WTC11 (cell line): ENCODE measurements around the gene KDM4B. TPM values are rescaled to one million over a fixed set of nuclear protein-coding genes. Genes with fewer than 3 reads are reported as not detected.

ENCODE experiments used
- ATAC-seq: fragments of 200-7000 bp; cut with Tn5 transposase; 2 replicates; pipeline ENCODE4 v1.10.0; 2021; ENCODE audit warnings: mild to moderate bottlenecking, moderate library complexity
- CTCF ChIA-PET: fragments of 300-600 bp; sonication (Branson Sonifier 250); formaldehyde crosslinking; loops from one replicate; lab custom pipeline; 2021; ENCODE audit warnings: antibody characterized with exemption; lab: Charles Lee
- POLR2A ChIA-PET: fragments of 350-600 bp; sonication (Branson Sonifier 250); formaldehyde crosslinking; loops from one replicate; lab custom pipeline; 2021; ENCODE audit warnings: antibody characterized with exemption; lab: Charles Lee
- DNase-seq: peaks from one replicate; pipeline ENCODE4 v3.0.0; 2021; ENCODE audit warnings: low spot score
- H3K27ac Mint-ChIP-seq: 2 replicates; pipeline ENCODE4 v1.8.0; 2021; ENCODE audit warnings: mixed read lengths
- H3K27me3 Mint-ChIP-seq: 2 replicates; pipeline ENCODE4 v1.8.0; 2021; ENCODE audit warnings: low read depth, mild to moderate bottlenecking, moderate library complexity, mixed read lengths
- H3K36me3 Mint-ChIP-seq: 2 replicates; pipeline ENCODE4 v1.8.0; 2021; ENCODE audit warnings: mixed read lengths
- H3K4me1 Mint-ChIP-seq: 2 replicates; pipeline ENCODE4 v1.8.0; 2022; ENCODE audit warnings: mixed read lengths
- H3K4me3 Mint-ChIP-seq: 2 replicates; pipeline ENCODE4 v1.8.0; 2021; ENCODE audit warnings: mild to moderate bottlenecking, moderate library complexity, mixed read lengths
- H3K9me3 Mint-ChIP-seq: 2 replicates; pipeline ENCODE4 v1.8.0; 2021; ENCODE audit warnings: mixed read lengths
- AFF4 ChIP-seq: sonication (generic); formaldehyde crosslinking; IDR thresholded peaks from 2 replicates; pipeline ENCODE4 v1.8.1; 2023; ENCODE audit warnings: mild to moderate bottlenecking, missing genetic modification reagents, borderline replicate concordance
- E2F5 ChIP-seq: sonication (generic); formaldehyde crosslinking; IDR thresholded peaks from 2 replicates; pipeline ENCODE4 v1.8.1; 2022; ENCODE audit warnings: mild to moderate bottlenecking, moderate library complexity, missing genetic modification reagents
- ERG ChIP-seq: fragments of 250-450 bp; sonication (Bioruptor Pico); IDR thresholded peaks from 2 replicates; pipeline ENCODE4 v1.8.0; 2021; ENCODE audit warnings: mild to moderate bottlenecking
- GTF2I ChIP-seq: fragments of 250-450 bp; sonication (Bioruptor Pico); conservative IDR thresholded peaks from 2 replicates; pipeline ENCODE4 v1.4.0; 2021; ENCODE audit warnings: mild to moderate bottlenecking
- IRF1 ChIP-seq: sonication (generic); formaldehyde crosslinking; IDR thresholded peaks from 2 replicates; pipeline ENCODE4 v1.8.0; 2023; ENCODE audit warnings: missing genetic modification reagents
- KAT7 ChIP-seq: sonication (generic); formaldehyde crosslinking; IDR thresholded peaks from 2 replicates; pipeline ENCODE4 v1.8.1; 2023; ENCODE audit warnings: missing genetic modification reagents, mild to moderate bottlenecking, borderline replicate concordance
- NFE2L1 ChIP-seq: sonication (generic); formaldehyde crosslinking; IDR thresholded peaks from 2 replicates; pipeline ENCODE4 v1.8.1; 2023; ENCODE audit warnings: missing genetic modification reagents
- NR1H2 ChIP-seq: sonication (generic); formaldehyde crosslinking; IDR thresholded peaks from 2 replicates; pipeline ENCODE4 v1.9.0; 2021; ENCODE audit warnings: mild to moderate bottlenecking, moderate library complexity, missing genetic modification reagents
- NR3C1 ChIP-seq: sonication (generic); formaldehyde crosslinking; conservative IDR thresholded peaks from 2 replicates; pipeline ENCODE4 v1.8.1; 2023; ENCODE audit warnings: low read depth, mild to moderate bottlenecking, missing genetic modification reagents
- SMAD3 ChIP-seq: sonication (generic); formaldehyde crosslinking; IDR thresholded peaks from 2 replicates; pipeline ENCODE4 v1.8.0; 2022; ENCODE audit warnings: missing genetic modification reagents, mild to moderate bottlenecking, borderline replicate concordance
- ZBTB21 ChIP-seq: sonication (generic); formaldehyde crosslinking; IDR thresholded peaks from 2 replicates; pipeline ENCODE4 v1.8.1; 2023; ENCODE audit warnings: mild to moderate bottlenecking, missing genetic modification reagents, borderline replicate concordance
- ZNF121 ChIP-seq: sonication (generic); formaldehyde crosslinking; IDR thresholded peaks from 2 replicates; pipeline ENCODE4 v1.8.0; 2023; ENCODE audit warnings: missing genetic modification reagents
- ZSCAN18 ChIP-seq: fragments of 250-450 bp; sonication (Bioruptor Pico); IDR thresholded peaks from 2 replicates; pipeline ENCODE4 v2.1.2; 2022; ENCODE audit warnings: mild to moderate bottlenecking, moderate library complexity
- total RNA-seq: library from RNA; stranded (reverse); gene quantifications from 3 replicates; pipeline ENCODE4 v1.2.3, GENCODE V29; 2021

Gene KDM4B
- total RNA-seq, 1 experiment from 2014 or later: 43.2 TPM

GRCh38 chr19:5042556-5042955 is 73.6 kb downstream of the KDM4B start:
- H3K27ac Mint-ChIP-seq: peak overlapping the region; percentile 80; the same call in 1 of the 2 replicates
- H3K36me3 Mint-ChIP-seq: peaks cover 3% of the 10 kb centered on the region
- ChIA-PET CTCF (interaction anchor here (0.6 to 2.7 kb wide), 7 partner anchors 11 to 526 kb away, joined by 3 to 11 read pairs (median 3); partner anchors contain the start of gene TINCR), POLR2A (interaction anchor here (0.6 to 0.7 kb wide), 2 partner anchors 120 to 293 kb away, joined by 3 to 5 read pairs; no protein-coding TSS in a partner anchor)
- DNase-seq (peak; percentile 38), ATAC-seq (no peak)
- TF ChIP-seq AFF4 (CRISPR knock-in tag) (no peak), NR3C1 (CRISPR knock-in tag) (no peak), SMAD3 (CRISPR knock-in tag) (no peak), ZSCAN18 (CRISPR knock-in tag) (no peak)
- no peak overlapping the region for H3K4me3 Mint-ChIP-seq
- no peaks in the 10 kb centered on the region for H3K27me3 Mint-ChIP-seq
- no peaks in the 10 kb centered on the region for H3K4me1 Mint-ChIP-seq
- H3K9me3 Mint-ChIP-seq: no peaks in the 10 kb centered on the region

GRCh38 chr19:5045029-5045428 is 76.1 kb downstream of the KDM4B start:
- H3K27ac Mint-ChIP-seq: 0 out of 2 replicates have a peak overlapping the region, but pooled peaks have one; percentile 50
- CTCF ChIA-PET: interaction anchor here (0.7 to 1.7 kb wide), 4 partner anchors 8 to 109 kb away, joined by 3 to 6 read pairs (median 4); no protein-coding TSS in a partner anchor
- POLR2A ChIA-PET: interaction anchor here (0.9 kb wide), 1 partner anchor 41 kb away, joined by 3 read pairs; no protein-coding TSS in a partner anchor
- no peak for DNase-seq
- H3K27me3 Mint-ChIP-seq: no peaks in the 10 kb centered on the region
- no peaks in the 10 kb centered on the region for H3K9me3 Mint-ChIP-seq
- H3K36me3 Mint-ChIP-seq: peaks cover 3% of the 10 kb centered on the region
- H3K4me3 Mint-ChIP-seq: no peak overlapping the region
- H3K4me1 Mint-ChIP-seq: no peaks in the 10 kb centered on the region
- no peak for ATAC-seq
- TF ChIP-seq KAT7 (CRISPR knock-in tag): no peak
- no peak for TF ChIP-seq NR1H2 (CRISPR knock-in tag)
- no peak for TF ChIP-seq ZNF121
- TF ChIP-seq IRF1 (CRISPR knock-in tag): no peak
- TF ChIP-seq E2F5: no peak
- no peak for TF ChIP-seq ERG (CRISPR knock-in tag)

GRCh38 chr19:5045956-5046338 is 77.0 kb downstream of the KDM4B start:
- no peak for TF ChIP-seq ZBTB21 (CRISPR knock-in tag)
- TF ChIP-seq GTF2I (CRISPR knock-in tag): no peak
- TF ChIP-seq NFE2L1: no peak
- DNase-seq: no peak
- peak overlapping the region; percentile 14; the same call in 1 of the 2 replicates for H3K27ac Mint-ChIP-seq
- ChIA-PET CTCF (interaction anchor here (0.6 to 1.7 kb wide), 10 partner anchors 9 to 748 kb away, joined by 3 to 11 read pairs (median 4); partner anchors contain the start of gene PLIN3), POLR2A (no interaction called here)
- no peaks in the 10 kb centered on the region; the same call in 1 of the 2 replicates for H3K36me3 Mint-ChIP-seq
- no peaks in the 10 kb centered on the region for H3K27me3 Mint-ChIP-seq
- no peak for ATAC-seq
- H3K9me3 Mint-ChIP-seq: no peaks in the 10 kb centered on the region
- H3K4me1 Mint-ChIP-seq: no peaks in the 10 kb centered on the region
- no peak overlapping the region for H3K4me3 Mint-ChIP-seq
